ENCODE results near the gene RAB8B. TPM values are rescaled to one million over a fixed set of nuclear protein-coding genes. Genes with fewer than 3 reads are reported as not detected.

Gene RAB8B
- total RNA-seq, 2 donors from 2014 or later: 21.9 to 28.8 TPM

DNA sequence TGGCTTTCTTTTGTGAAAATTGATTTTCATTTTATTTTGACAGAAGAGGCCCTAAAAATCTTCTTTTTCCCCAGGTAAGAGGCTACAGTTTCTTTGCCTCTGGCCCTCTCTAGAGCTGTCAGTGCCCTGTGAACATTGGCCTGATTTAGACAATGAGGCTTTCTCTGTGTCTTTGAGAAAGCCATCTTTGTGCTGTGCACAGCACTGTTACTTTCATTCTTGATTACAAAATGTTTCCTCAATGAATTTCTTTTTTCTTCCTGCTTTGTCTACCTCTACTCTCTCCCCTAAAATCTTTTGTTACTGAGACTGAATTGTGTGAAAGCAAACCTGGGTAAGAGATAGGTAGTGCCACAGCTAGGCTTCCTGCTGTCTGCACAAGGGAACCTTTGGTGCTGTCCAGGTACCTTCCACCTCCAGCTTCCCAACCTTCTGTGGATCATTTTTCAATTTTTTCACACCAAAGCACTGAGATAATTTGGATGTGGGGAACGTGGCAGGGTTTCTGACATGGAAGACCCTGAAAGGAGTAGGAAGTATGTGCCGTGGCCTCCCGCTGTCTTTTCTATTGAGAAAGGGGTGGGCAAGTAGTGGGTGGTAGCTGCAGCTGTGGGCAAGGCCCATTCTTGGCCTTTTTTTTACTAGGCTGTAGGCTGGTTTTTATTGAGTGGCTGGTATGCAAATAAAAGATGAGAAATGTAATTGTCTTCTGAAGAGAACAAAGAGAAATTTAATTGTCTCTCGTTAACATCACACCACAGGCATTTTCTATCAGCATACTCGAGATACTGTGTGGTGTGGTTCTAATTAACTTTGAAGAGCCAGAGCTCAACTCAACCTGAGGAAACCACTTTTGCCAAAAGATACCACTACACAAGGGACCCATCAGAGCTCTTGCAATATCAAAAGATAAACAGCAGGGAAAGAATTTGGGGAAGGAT is 21.0 kb downstream of the RAB8B start:
- Mint-ChIP-seq H3K36me3 (ENCODE audit: low read depth) (no peaks in the 10 kb centered on the region), H3K4me1 (peaks cover 18% of the 10 kb centered on the region), H3K4me3 (no peak overlapping the region), H3K27me3 (ENCODE audit: insufficient read depth) (no peaks in the 10 kb centered on the region), H3K9me3 (no peaks in the 10 kb centered on the region), H3K27ac (peak overlapping the region; percentile 71)
- peak; percentile 55 for DNase-seq
- H3K9ac ChIP-seq (ENCODE audit: extremely low read depth, low read length, poor library complexity, severe bottlenecking): no peak overlapping the region
- peak overlapping the region; percentile 20 for H3K27ac ChIP-seq (ENCODE audit: low read depth, low read length)
- no peaks in the 10 kb centered on the region for H3K36me3 ChIP-seq (ENCODE audit: control insufficient read depth, insufficient read depth, low read length)
- WGBS, 2 experiments (ENCODE audit: insufficient coverage in 1 of 2, insufficient read length in 1 of 2): 38 to 58% methylated on average over 2 to 3 of the region's 5 CpGs
- no peak overlapping the region for H3K4me3 ChIP-seq (ENCODE audit: low read length)
- no peak for TF ChIP-seq CTCF (conservative IDR thresholded peaks at IDR 0.05)
- H3K4me1 ChIP-seq (ENCODE audit: control insufficient read depth, insufficient read depth, low read length): peaks cover 4% of the 10 kb centered on the region
- H3K9me3 ChIP-seq (ENCODE audit: control insufficient read depth, low read length): no peaks in the 10 kb centered on the region
- no peaks in the 10 kb centered on the region for H3K27me3 ChIP-seq (ENCODE audit: control insufficient read depth, insufficient read depth, low read length, poor library complexity, severe bottlenecking)

DNA sequence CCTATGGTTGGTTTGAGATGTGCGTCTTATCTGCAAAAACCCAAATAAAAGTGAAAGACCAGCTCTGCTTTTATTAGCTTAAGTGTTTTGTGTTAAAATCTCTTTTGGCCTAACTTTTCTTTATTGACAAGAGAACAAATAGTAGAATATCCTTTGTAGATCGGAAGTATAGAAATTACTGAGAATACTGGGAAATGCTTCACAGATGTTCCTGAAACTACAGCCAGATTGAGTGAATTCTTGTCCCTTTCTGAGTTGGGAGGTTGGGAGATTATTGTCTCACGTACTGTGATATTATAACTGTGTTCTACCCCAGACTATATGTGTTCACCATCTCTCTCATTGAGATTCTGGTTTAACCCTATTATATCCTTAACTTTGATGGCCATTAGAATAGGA is 21.7 kb downstream of the RAB8B start:
- Mint-ChIP-seq H3K27ac (no peak overlapping the region), H3K4me3 (no peak overlapping the region), H3K36me3 (ENCODE audit: low read depth) (no peaks in the 10 kb centered on the region), H3K27me3 (ENCODE audit: insufficient read depth) (no peaks in the 10 kb centered on the region), H3K4me1 (peaks cover 18% of the 10 kb centered on the region), H3K9me3 (no peaks in the 10 kb centered on the region)
- TF ChIP-seq CTCF (conservative IDR thresholded peaks at IDR 0.05): no peak
- Histone ChIP-seq H3K4me1 (ENCODE audit: control insufficient read depth, insufficient read depth, low read length) (peaks cover 4% of the 10 kb centered on the region), H3K9ac (ENCODE audit: extremely low read depth, low read length, poor library complexity, severe bottlenecking) (no peak overlapping the region), H3K27me3 (ENCODE audit: control insufficient read depth, insufficient read depth, low read length, poor library complexity, severe bottlenecking) (no peaks in the 10 kb centered on the region), H3K27ac (ENCODE audit: low read depth, low read length) (no peak overlapping the region), H3K36me3 (ENCODE audit: control insufficient read depth, insufficient read depth, low read length) (no peaks in the 10 kb centered on the region), H3K4me3 (ENCODE audit: low read length) (no peak overlapping the region), H3K9me3 (ENCODE audit: control insufficient read depth, low read length) (no peaks in the 10 kb centered on the region)
- 69 to 73% methylated on average over 2 to 3 of the region's 3 CpGs for WGBS, 2 experiments (ENCODE audit: insufficient coverage in 1 of 2, insufficient read length in 1 of 2)
- no peak for DNase-seq

GRCh38 chr15:63211549-63211948 is 22.1 kb downstream of the RAB8B start:
- no peak for DNase-seq
- TF ChIP-seq CTCF (conservative IDR thresholded peaks at IDR 0.05): no peak
- no peak overlapping the region for H3K4me3 ChIP-seq (ENCODE audit: low read length)
- peaks cover 4% of the 10 kb centered on the region for H3K4me1 ChIP-seq (ENCODE audit: control insufficient read depth, insufficient read depth, low read length)
- H3K9ac ChIP-seq (ENCODE audit: extremely low read depth, low read length, poor library complexity, severe bottlenecking): no peak overlapping the region
- Mint-ChIP-seq H3K27me3 (ENCODE audit: insufficient read depth) (no peaks in the 10 kb centered on the region), H3K9me3 (no peaks in the 10 kb centered on the region), H3K36me3 (ENCODE audit: low read depth) (no peaks in the 10 kb centered on the region), H3K4me1 (peaks cover 18% of the 10 kb centered on the region), H3K27ac (no peak overlapping the region), H3K4me3 (no peak overlapping the region)
- H3K27me3 ChIP-seq (ENCODE audit: control insufficient read depth, insufficient read depth, low read length, poor library complexity, severe bottlenecking): no peaks in the 10 kb centered on the region
- 90 to 100% methylated on average over 2 of the region's 2 CpGs for WGBS, 2 experiments (ENCODE audit: insufficient coverage in 1 of 2, insufficient read length in 1 of 2)
- H3K36me3 ChIP-seq (ENCODE audit: control insufficient read depth, insufficient read depth, low read length): no peaks in the 10 kb centered on the region
- no peak overlapping the region for H3K27ac ChIP-seq (ENCODE audit: low read depth, low read length)
- no peaks in the 10 kb centered on the region for H3K9me3 ChIP-seq (ENCODE audit: control insufficient read depth, low read length)
